Retinal pigment epithelial cell (primary cell): ENCODE results near the gene ZCCHC24.

Experiments used
- DNase-seq: peaks from one replicate; pipeline ENCODE4 v3.0.0-alpha.2; 2010; ENCODE audit warnings: low read depth
- H3K4me3 ChIP-seq: 2 replicates; pipeline ENCODE4 v1.5.1; 2011; ENCODE audit warnings: mild to moderate bottlenecking, low read length, control low read depth, moderate library complexity
- TF ChIP-seq, protein P1 (sequence below): conservative IDR thresholded peaks from 2 replicates; pipeline ENCODE4 v1.5.1; 2011; ENCODE audit warnings: low read depth, low read length, control low read depth, inconsistent platforms

ZCCHC24 gene

GRCh38 chr10:79396520-79396919, 48.9 kb downstream of the ZCCHC24 start:
- no peak for DNase-seq
- TF ChIP-seq, protein P1, sequence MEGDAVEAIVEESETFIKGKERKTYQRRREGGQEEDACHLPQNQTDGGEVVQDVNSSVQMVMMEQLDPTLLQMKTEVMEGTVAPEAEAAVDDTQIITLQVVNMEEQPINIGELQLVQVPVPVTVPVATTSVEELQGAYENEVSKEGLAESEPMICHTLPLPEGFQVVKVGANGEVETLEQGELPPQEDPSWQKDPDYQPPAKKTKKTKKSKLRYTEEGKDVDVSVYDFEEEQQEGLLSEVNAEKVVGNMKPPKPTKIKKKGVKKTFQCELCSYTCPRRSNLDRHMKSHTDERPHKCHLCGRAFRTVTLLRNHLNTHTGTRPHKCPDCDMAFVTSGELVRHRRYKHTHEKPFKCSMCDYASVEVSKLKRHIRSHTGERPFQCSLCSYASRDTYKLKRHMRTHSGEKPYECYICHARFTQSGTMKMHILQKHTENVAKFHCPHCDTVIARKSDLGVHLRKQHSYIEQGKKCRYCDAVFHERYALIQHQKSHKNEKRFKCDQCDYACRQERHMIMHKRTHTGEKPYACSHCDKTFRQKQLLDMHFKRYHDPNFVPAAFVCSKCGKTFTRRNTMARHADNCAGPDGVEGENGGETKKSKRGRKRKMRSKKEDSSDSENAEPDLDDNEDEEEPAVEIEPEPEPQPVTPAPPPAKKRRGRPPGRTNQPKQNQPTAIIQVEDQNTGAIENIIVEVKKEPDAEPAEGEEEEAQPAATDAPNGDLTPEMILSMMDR = no peak
- H3K4me3 ChIP-seq = no peak overlapping the region

DNA sequence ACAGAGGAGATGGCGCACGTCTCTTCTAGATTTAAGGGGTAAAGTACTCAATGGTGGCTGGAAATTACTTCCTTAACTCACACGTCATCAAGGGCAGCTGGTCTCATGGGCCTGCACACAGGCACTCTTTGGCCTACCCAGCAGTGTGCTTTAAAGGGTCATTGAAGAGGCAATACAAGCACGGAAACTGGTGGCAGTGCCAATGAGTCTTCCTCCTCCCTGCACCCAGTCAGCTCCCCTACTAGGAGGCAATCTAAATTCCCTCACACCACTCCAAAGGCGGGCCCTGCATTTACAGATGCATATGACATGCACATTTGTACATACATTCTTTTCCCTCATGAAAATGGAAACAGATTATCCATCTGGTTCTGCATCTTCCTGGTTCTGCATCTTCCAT, 50.8 kb downstream of the ZCCHC24 start:
- no peak for DNase-seq
- TF ChIP-seq, protein P1 = no peak
- no peak overlapping the region for H3K4me3 ChIP-seq

DNA sequence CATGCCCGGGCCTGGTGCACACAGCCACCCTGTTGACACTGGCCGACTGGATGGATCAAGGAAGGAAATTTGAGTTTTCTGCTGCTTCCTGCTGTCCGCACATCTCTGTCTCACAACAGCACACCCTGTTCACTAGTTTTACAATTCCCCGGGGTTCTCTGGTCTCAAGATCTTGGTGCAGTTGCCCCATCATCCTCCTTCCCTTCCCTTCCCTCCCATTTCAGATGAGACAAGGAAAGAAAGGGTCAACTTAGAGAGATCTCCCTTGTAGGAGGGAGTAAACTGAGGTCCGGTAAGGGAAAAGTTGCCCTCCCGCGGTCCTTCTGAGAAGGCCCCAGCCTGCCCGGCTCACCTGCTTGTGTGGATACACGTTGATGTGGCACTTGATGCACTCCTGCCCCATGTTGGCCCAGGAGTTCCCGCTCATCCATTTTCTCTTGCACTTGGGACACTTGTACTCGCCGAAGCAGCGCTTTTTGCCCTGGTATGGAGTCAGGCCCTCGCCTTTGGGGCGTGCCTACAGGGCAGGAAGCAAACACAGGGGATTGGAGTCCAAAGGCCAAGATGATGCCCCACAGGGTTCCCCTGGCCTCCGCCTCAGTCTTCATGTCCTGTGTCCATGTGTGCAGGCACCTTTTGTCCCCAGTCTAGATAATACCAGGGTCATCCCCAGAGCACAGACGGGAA, 51.4 kb downstream of the ZCCHC24 start:
- H3K4me3 ChIP-seq = no peak overlapping the region
- TF ChIP-seq, protein P1 = no peak
- DNase-seq = no peak

DNA sequence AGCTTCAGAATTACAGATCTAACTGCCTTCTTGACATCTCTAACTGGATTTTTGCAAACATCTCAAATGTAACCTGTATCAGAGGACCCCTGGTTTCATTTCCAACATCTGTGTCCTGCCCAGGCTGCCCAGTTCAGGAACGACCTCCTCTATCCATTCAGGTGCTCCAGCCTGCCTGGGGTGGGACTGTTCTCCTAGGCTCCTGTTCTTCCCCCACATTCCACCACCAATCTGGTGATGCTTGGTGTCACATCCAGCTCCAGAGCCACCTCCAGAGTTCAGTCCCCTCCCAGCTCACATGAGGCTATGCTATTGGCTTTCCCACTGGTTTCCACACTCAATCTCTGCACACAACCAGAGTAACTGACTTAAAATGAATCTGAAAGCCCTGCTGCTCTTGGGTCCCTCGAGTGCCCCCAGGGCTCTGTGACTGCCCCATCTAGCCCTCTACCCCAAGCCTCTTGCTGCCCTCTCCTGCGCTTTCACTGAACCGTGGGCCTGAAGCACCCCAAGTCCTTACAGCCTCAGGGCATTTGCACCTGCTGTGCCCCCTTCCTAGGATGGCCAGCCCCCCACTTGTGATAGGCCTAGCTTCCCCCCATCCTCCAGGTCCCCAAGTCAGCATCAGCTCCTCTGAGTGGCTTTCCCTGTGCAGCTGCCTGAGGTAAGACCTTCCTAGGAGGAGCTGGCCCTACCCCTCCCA, 52.1 kb downstream of the ZCCHC24 start:
- TF ChIP-seq, protein P1 = no peak
- no peak overlapping the region for H3K4me3 ChIP-seq
- no peak for DNase-seq

DNA sequence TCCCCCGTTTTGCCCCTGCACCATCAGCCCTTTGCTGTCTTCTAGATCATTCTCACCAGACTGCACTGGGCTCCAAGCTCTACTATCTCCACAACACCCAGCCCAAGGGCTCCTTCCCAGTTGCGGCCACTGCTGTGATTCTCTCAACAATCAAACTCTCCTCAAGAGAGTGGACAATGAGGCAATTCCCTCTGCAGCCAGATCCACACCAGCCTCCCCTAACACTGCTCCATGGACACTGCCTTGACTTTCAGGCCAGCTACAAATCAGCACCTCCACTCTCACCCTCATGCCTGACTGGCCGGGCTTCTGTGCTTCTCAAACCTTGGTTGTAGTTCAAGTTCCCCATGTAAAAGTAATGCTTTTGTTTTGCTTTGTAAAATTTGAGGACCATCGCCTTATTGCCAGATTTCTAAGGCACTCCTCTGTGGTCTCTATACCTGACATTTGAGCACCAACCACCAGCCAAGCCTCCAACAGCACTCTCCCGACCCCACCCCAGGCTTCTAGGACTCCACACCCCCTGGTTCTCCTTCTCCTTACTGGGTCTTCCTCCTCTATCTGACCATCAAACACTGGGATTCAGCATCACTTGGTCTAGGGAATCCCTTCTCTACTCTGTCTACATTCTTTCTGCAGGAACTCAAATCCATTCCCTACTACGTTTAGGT, 52.8 kb downstream of the ZCCHC24 start:
- no peak for DNase-seq

GRCh38 chr10:79392020-79392398, 53.4 kb downstream of the ZCCHC24 start:
- DNase-seq = no peak
- no peak overlapping the region for H3K4me3 ChIP-seq
- TF ChIP-seq, protein P1 = no peak

More for the DNA sequence above, 52.8 kb downstream of the ZCCHC24 start:
- TF ChIP-seq, protein P1 = no peak
- no peak overlapping the region for H3K4me3 ChIP-seq
